ENCODE data around the gene HECW1.

- TF ChIP-seq YY1 (tag by site-specific recombination; IDR thresholded peaks at IDR 0.05) (no peak), ZNF311 (tag by site-specific recombination; IDR thresholded peaks at IDR 0.05; ENCODE audit: borderline replicate concordance) (no peak), CTCF (tag by site-specific recombination; IDR thresholded peaks at IDR 0.05) (no peak), ZNF747 (tag by site-specific recombination; IDR thresholded peaks at IDR 0.05) (no peak), ZBTB8A (tag by site-specific recombination; IDR thresholded peaks at IDR 0.05) (no peak), GLI4 (tag by site-specific recombination; IDR thresholded peaks at IDR 0.05) (no peak), ZNF335 (tag by site-specific recombination; conservative IDR thresholded peaks at IDR 0.05) (no peak), RBAK (tag by site-specific recombination; IDR thresholded peaks at IDR 0.05) (no peak), ZNF239 (tag by site-specific recombination; IDR thresholded peaks at IDR 0.05) (no peak), GFI1B (tag by site-specific recombination; IDR thresholded peaks at IDR 0.05) (no peak), ZNF521 (tag by site-specific recombination; IDR thresholded peaks at IDR 0.05) (no peak), WT1 (tag by site-specific recombination; IDR thresholded peaks at IDR 0.05) (no peak), ZNF133 (tag by site-specific recombination; IDR thresholded peaks at IDR 0.05) (no peak)
These were observed 363.5 kb downstream of the HECW1 start for GRCh38 chr7:43475983-43476382.
